DMS114 treated with DMSO at 0.1 percent for 48 hours (cell line): ENCODE results near the gene CYGB.
"Not testable (repeated sequence)": the region's sequence is repeated elsewhere in the genome, so short reads cannot be mapped to it uniquely, and the experiment has no call there.

Source experiments
- DNase-seq: peaks from one replicate; lab custom pipeline; 2025; ENCODE audit not compliant: unreplicated experiment; lab: John Stamatoyannopoulos, UW

The CYGB gene

GRCh38 chr17:76524598-76525512 lies 12.7 kb downstream of the CYGB start:
- DNase-seq = no peak

- DNase-seq = no peak
Observed at GRCh38 chr17:76523084-76524037, 14.1 kb downstream of the CYGB start.

GRCh38 chr17:76521683-76522082 lies 15.8 kb downstream of the CYGB start:
- DNase-seq = not testable (repeated sequence)

GRCh38 chr17:76521262-76521661 lies 16.2 kb downstream of the CYGB start:
- no peak for DNase-seq

GRCh38 chr17:76519048-76519966 lies 18.2 kb downstream of the CYGB start:
- no peak for DNase-seq

GRCh38 chr17:76517638-76518038 lies 19.9 kb downstream of the CYGB start:
- no peak for DNase-seq

- no peak for DNase-seq
Observed at GRCh38 chr17:76515274-76515949, 22.1 kb downstream of the CYGB start.

GRCh38 chr17:76514355-76514754 lies 23.2 kb downstream of the CYGB start:
- not testable (repeated sequence) for DNase-seq

- no peak for DNase-seq
Observed at GRCh38 chr17:76513306-76513692, 24.2 kb downstream of the CYGB start.

- DNase-seq = no peak
Observed at GRCh38 chr17:76512366-76513305, 24.9 kb downstream of the CYGB start.

- DNase-seq = no peak
Observed at GRCh38 chr17:76511668-76512365, 25.7 kb downstream of the CYGB start.

- no peak for DNase-seq
Observed at GRCh38 chr17:76510831-76511244, 26.7 kb downstream of the CYGB start.

- not testable (repeated sequence) for DNase-seq
Observed at GRCh38 chr17:76508472-76509063, 28.9 kb downstream of the CYGB start.

GRCh38 chr17:76506408-76507345 lies 30.8 kb downstream of the CYGB start:
- peak; percentile 33 for DNase-seq

GRCh38 chr17:76504117-76504516 lies 33.4 kb downstream of the CYGB start:
- DNase-seq = peak; percentile 35

GRCh38 chr17:76502341-76503211 lies 34.9 kb downstream of the CYGB start:
- no peak for DNase-seq
